ENCODE data around the gene FRK.

GRCh38 chr6:116029535-116029934 lies 31.2 kb downstream of the FRK start:
- TF ChIP-seq CTCF (tag by site-specific recombination; IDR thresholded peaks at IDR 0.05), result no peak
- TF ChIP-seq ZNF19 (tag by site-specific recombination; IDR thresholded peaks at IDR 0.05; ENCODE audit: low read depth), result no peak
- TF ChIP-seq, protein P1, sequence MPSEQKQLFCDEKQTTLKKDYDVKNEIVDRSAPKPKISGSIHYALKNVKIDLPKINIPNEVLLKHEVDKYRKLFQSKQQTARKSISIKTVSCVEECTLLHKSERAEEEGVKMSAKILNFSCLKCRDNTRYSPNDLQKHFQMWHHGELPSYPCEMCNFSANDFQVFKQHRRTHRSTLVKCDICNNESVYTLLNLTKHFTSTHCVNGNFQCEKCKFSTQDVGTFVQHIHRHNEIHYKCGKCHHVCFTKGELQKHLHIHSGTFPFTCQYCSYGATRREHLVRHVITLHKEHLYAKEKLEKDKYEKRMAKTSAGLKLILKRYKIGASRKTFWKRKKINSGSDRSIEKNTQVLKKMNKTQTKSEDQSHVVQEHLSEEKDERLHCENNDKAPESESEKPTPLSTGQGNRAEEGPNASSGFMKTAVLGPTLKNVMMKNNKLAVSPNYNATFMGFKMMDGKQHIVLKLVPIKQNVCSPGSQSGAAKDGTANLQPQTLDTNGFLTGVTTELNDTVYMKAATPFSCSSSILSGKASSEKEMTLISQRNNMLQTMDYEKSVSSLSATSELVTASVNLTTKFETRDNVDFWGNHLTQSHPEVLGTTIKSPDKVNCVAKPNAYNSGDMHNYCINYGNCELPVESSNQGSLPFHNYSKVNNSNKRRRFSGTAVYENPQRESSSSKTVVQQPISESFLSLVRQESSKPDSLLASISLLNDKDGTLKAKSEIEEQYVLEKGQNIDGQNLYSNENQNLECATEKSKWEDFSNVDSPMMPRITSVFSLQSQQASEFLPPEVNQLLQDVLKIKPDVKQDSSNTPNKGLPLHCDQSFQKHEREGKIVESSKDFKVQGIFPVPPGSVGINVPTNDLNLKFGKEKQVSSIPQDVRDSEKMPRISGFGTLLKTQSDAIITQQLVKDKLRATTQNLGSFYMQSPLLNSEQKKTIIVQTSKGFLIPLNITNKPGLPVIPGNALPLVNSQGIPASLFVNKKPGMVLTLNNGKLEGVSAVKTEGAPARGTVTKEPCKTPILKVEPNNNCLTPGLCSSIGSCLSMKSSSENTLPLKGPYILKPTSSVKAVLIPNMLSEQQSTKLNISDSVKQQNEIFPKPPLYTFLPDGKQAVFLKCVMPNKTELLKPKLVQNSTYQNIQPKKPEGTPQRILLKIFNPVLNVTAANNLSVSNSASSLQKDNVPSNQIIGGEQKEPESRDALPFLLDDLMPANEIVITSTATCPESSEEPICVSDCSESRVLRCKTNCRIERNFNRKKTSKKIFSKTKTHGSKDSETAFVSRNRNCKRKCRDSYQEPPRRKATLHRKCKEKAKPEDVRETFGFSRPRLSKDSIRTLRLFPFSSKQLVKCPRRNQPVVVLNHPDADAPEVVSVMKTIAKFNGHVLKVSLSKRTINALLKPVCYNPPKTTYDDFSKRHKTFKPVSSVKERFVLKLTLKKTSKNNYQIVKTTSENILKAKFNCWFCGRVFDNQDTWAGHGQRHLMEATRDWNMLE (tag by site-specific recombination; conservative IDR thresholded peaks at IDR 0.05; ENCODE audit: low read depth), result no peak
- TF ChIP-seq ZNF23 (tag by site-specific recombination; IDR thresholded peaks at IDR 0.05; ENCODE audit: borderline replicate concordance), result no peak
- no peak for TF ChIP-seq PRDM10 (tag by site-specific recombination; IDR thresholded peaks at IDR 0.05)
- no peak for TF ChIP-seq YY1 (tag by site-specific recombination; IDR thresholded peaks at IDR 0.05)
- no peak for TF ChIP-seq ATF2 (tag by site-specific recombination; IDR thresholded peaks at IDR 0.05; ENCODE audit: low read depth)

Measured in HEK293 (cell line).